Lung (tissue), 12 donors: ENCODE measurements around the gene IL13RA2. TPM values are rescaled to one million over a fixed set of nuclear protein-coding genes. Genes with fewer than 3 reads are reported as not detected.
A peak's percentile ranks its signal among the peaks of the same experiment; 100 is the strongest.

ENCODE experiments used
- ATAC-seq: fragments of 200-7000 bp; cut with Tn5 transposase; one replicate; pipeline ENCODE4 v1.9.1; 2020; ENCODE audit warnings: moderate number of reproducible peaks; ENCODE audit not compliant: insufficient read depth, low FRiP score
- DNase-seq, 3 donors: peaks; one replicate each; pipeline ENCODE4 v3.0.0-alpha.2; 2013 to 2017
- H3K27ac ChIP-seq, 2 donors: one replicate each; pipeline ENCODE4 v1.5.1; 2013; ENCODE audit warnings: mild to moderate bottlenecking in 2 of 2, moderate library complexity in 2 of 2, control low read depth in 1 of 2, inconsistent platforms in 1 of 2, low read depth in 1 of 2, low read length in 1 of 2
- H3K27me3 ChIP-seq, 3 donors: one replicate each; pipeline ENCODE4 v1.5.1; 2013; ENCODE audit warnings: low read length in 2 of 3; ENCODE audit not compliant: control insufficient read depth in 3 of 3, insufficient read depth in 3 of 3
- H3K36me3 ChIP-seq, 4 donors: one replicate each; pipeline ENCODE4 v1.5.1; 2013; ENCODE audit warnings: low read length in 4 of 4, mild to moderate bottlenecking in 1 of 4, moderate library complexity in 1 of 4; ENCODE audit not compliant: control insufficient read depth in 4 of 4, insufficient read depth in 4 of 4
- H3K4me1 ChIP-seq, 5 donors: one replicate each; pipeline ENCODE4 v1.5.1; 2013; ENCODE audit warnings: low read length in 5 of 5, mild to moderate bottlenecking in 2 of 5, moderate library complexity in 1 of 5; ENCODE audit not compliant: control insufficient read depth in 5 of 5, insufficient read depth in 5 of 5
- H3K4me3 ChIP-seq: one replicate; pipeline ENCODE4 v1.5.1; 2013; ENCODE audit warnings: mild to moderate bottlenecking, control low read depth, moderate library complexity
- H3K9ac ChIP-seq, 2 donors: one replicate each; pipeline ENCODE4 v1.5.1; 2013; ENCODE audit warnings: low read length in 2 of 2, control low read depth in 1 of 2; ENCODE audit not compliant: insufficient read depth in 1 of 2
- H3K9me3 ChIP-seq, 4 donors: one replicate each; pipeline ENCODE4 v1.5.1; 2013; ENCODE audit warnings: low read length in 3 of 4, mild to moderate bottlenecking in 1 of 4, moderate library complexity in 1 of 4; ENCODE audit not compliant: control insufficient read depth in 4 of 4, insufficient read depth in 3 of 4
- WGBS, 2 donors: extraction: QIAGEN DNeasy Blood & Tissue Kit; methylation state at CpG; one replicate each; pipeline ENCODE4 v1.1.7; 2013; 5-methylcytosine and 5-hydroxymethylcytosine counted together
- polyA plus RNA-seq, 2 donors: library from polyadenylated mRNA; stranded (reverse); fragments of 200-250 nt; gene quantifications; one replicate each; pipeline ENCODE4 v1.2.1, GENCODE V29; 2013
- total RNA-seq, 2 donors: library from RNA; depleted of rRNA in 1 of 2; stranded (reverse); fragments of >200 nt in 1 of 2; gene quantifications; one replicate each; pipeline ENCODE4 v1.2.1, GENCODE V29; 2014 to 2021
- TF ChIP-seq, protein P1 (sequence below): IDR thresholded peaks from 2 replicates; pipeline ENCODE4 v1.5.1; 2012; ENCODE audit warnings: mild to moderate bottlenecking; ENCODE audit errors: control extremely low read depth, extremely low read depth
- donor health status: control.
- donor health status: control.
- donor health status: Bipolar disorder and iron deficiency.
- donor health status: healthy.
- donor health status: DM: yes; HTN: yes; CAD: no.

The IL13RA2 gene
- total and polyA plus RNA-seq, 4 donors = 0.71 to 4.4 (median 3.0) TPM

DNA sequence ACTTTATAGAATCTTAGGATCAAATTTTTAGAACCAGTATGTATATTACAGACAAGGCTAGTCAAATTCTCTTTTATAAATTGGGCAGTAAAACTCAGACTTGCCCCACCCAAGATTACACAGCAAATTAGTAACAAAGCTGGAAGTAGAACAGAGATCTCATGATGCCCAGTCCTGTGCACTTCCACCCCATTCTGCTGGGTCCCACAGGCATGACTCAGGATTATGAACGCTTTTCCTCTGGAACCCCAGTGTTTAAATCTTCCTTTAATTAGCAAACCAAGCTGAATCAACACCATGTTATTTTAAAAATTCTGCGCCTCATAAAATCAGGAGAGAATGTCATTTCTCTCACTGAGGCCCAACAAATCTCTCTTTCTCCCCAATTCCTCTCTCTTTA lies 1.5 kb upstream of the IL13RA2 start:
- Histone ChIP-seq H3K4me1 (no peaks in the 10 kb centered on the region), H3K27ac (no peak overlapping the region), H3K36me3 (no peaks in the 10 kb centered on the region), H3K9ac (no peak overlapping the region), H3K27me3 (peaks cover 0 to 24% (median 8%) of the 10 kb centered on the region in 3 donors), H3K4me3 (no peak overlapping the region), H3K9me3 (no peaks in the 10 kb centered on the region)
- no peak for ATAC-seq
- 77 to 85% methylated on average over 2 of the region's 2 CpGs for WGBS, 2 donors
- TF ChIP-seq, protein P1, sequence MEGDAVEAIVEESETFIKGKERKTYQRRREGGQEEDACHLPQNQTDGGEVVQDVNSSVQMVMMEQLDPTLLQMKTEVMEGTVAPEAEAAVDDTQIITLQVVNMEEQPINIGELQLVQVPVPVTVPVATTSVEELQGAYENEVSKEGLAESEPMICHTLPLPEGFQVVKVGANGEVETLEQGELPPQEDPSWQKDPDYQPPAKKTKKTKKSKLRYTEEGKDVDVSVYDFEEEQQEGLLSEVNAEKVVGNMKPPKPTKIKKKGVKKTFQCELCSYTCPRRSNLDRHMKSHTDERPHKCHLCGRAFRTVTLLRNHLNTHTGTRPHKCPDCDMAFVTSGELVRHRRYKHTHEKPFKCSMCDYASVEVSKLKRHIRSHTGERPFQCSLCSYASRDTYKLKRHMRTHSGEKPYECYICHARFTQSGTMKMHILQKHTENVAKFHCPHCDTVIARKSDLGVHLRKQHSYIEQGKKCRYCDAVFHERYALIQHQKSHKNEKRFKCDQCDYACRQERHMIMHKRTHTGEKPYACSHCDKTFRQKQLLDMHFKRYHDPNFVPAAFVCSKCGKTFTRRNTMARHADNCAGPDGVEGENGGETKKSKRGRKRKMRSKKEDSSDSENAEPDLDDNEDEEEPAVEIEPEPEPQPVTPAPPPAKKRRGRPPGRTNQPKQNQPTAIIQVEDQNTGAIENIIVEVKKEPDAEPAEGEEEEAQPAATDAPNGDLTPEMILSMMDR = no peak
- DNase-seq = no peak

DNA sequence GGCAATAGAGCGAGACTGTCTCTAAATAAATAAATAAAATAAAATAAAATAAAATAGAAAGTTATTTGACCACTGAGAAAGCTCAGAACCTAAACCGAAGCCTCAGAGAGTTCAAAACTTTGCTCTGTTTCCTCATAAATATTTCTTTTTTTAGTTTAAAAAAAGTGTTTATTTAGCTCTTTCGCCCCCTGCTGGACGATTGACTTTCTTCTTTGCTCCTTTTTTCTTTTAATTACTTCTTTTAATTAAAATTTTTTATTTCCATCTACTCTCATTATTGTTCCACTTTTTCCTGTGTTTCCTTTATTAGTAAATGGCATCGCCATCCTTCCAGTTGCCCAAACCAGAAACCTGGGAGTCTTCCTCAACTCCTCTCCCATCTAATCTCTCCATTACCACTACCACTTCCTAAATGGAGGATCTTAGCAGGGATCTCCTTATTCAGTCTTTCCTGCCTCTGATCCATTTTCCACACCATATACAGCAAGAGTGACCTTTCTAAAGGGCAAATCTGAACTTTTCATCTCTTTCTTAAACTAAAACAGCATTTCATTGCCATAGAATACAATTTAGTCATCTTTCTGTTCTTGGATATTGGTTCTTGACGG lies 728 bp upstream of the IL13RA2 start:
- H3K4me3 ChIP-seq = no peak overlapping the region
- WGBS, 2 donors = 49 to 75% methylated on average over 6 of the region's 6 CpGs
- H3K9me3 ChIP-seq = no peaks in the 10 kb centered on the region
- no peak overlapping the region for H3K9ac ChIP-seq
- no peaks in the 10 kb centered on the region for H3K36me3 ChIP-seq
- no peak for ATAC-seq
- no peak overlapping the region for H3K27ac ChIP-seq
- H3K4me1 ChIP-seq = peaks cover 0 to 2% (median 0%) of the 10 kb centered on the region in 5 donors
- DNase-seq = no peak
- H3K27me3 ChIP-seq = peaks cover 0 to 24% (median 6%) of the 10 kb centered on the region in 3 donors
- TF ChIP-seq, protein P1 = no peak

DNA sequence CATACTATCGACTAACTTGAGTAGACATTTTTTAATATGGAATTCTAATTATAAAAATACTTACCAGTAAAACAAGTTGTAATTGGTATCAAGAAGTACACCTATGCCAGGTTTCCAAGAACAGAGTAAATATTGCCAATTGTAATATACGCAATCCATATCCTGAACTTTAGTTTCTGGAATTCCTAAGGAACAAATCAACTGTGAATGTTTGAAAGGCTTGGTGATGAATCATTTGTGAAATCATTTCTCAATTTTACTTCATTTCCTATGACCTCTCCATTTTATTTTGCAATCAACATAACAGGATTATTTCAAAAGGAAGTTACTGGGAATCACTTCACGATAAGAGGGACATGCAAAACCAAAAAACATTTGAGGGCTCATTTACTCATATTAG lies 3.7 kb downstream of the IL13RA2 start:
- Histone ChIP-seq H3K4me1 (peaks cover 0 to 2% (median 0%) of the 10 kb centered on the region in 5 donors), H3K36me3 (no peaks in the 10 kb centered on the region), H3K27ac (no peak overlapping the region), H3K9me3 (no peaks in the 10 kb centered on the region), H3K4me3 (no peak overlapping the region), H3K9ac (no peak overlapping the region), H3K27me3 (peaks cover 0 to 23% (median 14%) of the 10 kb centered on the region in 3 donors)
- DNase-seq = peak in 2 of 3 donors; percentile 10 to 28
- WGBS, 2 donors = 55 to 63% methylated on average over 3 of the region's 3 CpGs
- ATAC-seq = no peak
- TF ChIP-seq, protein P1 = no peak

DNA sequence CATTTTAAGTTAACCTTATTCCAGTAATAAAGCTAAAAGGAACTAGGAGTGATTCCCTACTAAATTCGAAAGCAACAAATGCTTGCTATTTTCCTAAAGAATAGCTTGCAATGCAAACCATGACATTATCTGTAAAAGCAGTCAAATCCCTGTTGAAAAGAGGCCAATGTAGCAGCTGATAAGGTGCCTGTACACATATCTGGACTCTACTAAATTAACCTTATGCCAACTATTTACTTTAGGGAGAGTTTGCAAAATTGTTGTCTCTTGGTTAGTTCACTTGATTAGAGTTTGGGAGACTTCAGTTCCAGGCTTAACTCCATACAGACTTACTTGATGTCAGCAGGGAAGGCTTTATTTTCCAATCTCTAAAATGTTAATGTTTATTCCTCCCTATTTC lies 6.0 kb downstream of the IL13RA2 start:
- no peak for ATAC-seq
- no peak overlapping the region for H3K4me3 ChIP-seq
- TF ChIP-seq, protein P1 = no peak
- WGBS, 2 donors = 70 to 80% methylated on average over 1 of the region's 1 CpG
- no peaks in the 10 kb centered on the region for H3K36me3 ChIP-seq
- no peak overlapping the region for H3K9ac ChIP-seq
- no peak for DNase-seq
- H3K27ac ChIP-seq = no peak overlapping the region
- peaks cover 0 to 2% (median 0%) of the 10 kb centered on the region in 5 donors for H3K4me1 ChIP-seq
- H3K27me3 ChIP-seq = peaks cover 0 to 27% (median 12%) of the 10 kb centered on the region in 3 donors
- no peaks in the 10 kb centered on the region for H3K9me3 ChIP-seq
